OCI-LY1 (cell line): ENCODE results near the gene DCTN4.

Source experiments
- CTCF ChIP-seq: fragments of 200-600 bp; sonication (generic), shearing (Covaris generic); IDR thresholded peaks from 2 replicates; pipeline ENCODE4 v1.5.1; 2017; ENCODE audit warnings: mild to moderate bottlenecking, antibody characterized with exemption, low read length, moderate library complexity, mixed read lengths
- EZH2 ChIP-seq: fragments of 200-600 bp; sonication (generic), shearing (Covaris generic); IDR thresholded peaks from 2 replicates; pipeline ENCODE4 v1.8.0; 2017; ENCODE audit warnings: borderline replicate concordance, mixed run types, mild to moderate bottlenecking, antibody characterized with exemption, low read length, moderate library complexity, mixed read lengths

GRCh38 chr5:150788977-150789376, 30.2 kb upstream of the DCTN4 start:
- no peak for TF ChIP-seq CTCF
- TF ChIP-seq EZH2 = no peak
